Skin of body (tissue), 2 donors: ENCODE data around the gene SLF1. TPM values are rescaled to one million over a fixed set of nuclear protein-coding genes. Genes with fewer than 3 reads are reported as not detected.

ENCODE experiments used
- DNase-seq: peaks from one replicate; lab custom pipeline; 2025; lab: John Stamatoyannopoulos, UW
- total RNA-seq: library from RNA; depleted of rRNA; stranded (reverse); fragments of >200 nt; gene quantifications from one replicate; pipeline ENCODE4 v1.2.3, GENCODE V29; 2014

SLF1 gene
- total RNA-seq, 1 donor from 2014 or later, result 11.0 TPM

DNA sequence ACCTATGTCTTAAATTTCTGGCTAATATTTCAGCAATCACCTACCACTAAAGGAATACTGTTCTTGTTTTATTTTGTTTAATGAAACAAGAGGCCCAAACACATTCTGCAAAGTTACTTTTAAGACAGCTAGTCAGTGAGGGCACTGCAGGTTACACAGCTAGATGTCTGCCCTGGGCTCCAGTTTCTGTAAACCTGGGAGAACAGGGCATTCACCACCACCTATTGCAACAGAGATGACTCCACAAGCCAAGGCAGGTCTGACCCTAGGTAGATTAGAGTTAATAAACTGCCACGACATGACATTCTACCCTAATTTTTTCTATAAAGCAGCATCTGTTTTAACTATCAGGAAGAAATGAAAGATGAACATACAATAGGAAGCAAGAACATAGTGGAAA is 90.8 kb downstream of the SLF1 start:
- no peak for DNase-seq

DNA sequence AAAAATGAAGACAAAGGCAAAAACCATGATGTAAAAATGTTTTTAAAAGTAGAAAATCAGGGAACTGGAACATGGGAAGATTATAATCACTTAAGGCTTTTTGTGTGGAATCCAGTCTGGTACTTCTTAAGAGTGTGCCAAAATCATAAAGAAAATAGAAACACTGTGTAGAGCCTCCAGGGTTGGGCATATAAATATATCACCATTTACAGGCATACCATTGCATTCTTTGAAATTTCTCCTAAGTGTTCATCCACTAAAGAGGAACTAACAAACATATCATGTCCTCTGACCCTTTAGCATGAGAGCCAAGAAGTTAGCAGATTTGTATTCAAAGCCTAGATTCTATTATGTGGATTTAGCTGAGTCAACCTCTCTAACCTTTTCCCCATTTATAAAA is 93.3 kb downstream of the SLF1 start:
- no peak for DNase-seq

DNA sequence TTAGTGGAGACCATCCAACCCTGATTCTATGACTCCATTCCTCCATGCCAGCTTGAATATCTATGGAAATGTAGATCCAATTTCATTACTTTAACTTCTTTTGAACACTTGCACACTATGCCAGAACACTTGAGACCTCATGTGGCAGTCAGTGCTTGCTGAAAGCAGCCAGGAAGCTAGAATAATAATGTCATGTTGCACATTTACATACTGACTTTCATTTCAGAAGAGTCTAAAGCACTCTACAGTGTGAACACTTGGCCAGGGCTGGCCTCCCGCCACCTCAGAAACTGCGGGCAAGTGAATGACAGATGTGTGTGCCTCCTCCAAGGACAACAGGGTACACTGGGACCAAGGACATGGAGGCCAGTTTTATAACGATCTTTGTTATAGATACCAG is 97.3 kb downstream of the SLF1 start:
- no peak for DNase-seq

DNA sequence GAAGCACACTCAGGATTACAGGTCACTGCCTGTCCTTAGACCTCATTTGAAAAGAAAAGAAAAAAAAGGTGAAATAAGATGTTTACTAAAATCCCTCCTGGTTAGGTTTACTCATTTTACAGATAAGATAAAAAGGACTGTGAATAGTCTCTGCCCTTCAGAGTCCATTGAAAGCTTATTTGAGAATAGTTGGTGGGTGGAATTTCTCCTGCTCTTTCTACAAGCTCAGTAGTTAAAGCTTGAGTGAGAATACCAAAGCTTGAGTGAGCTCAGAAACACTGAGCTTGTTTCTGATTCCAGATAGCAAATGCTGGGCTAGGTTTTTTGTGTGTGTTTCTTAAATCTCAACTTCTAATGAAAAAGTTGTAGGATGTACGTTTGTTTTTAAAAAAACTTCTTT is 106.7 kb downstream of the SLF1 start:
- DNase-seq, result no peak

DNA sequence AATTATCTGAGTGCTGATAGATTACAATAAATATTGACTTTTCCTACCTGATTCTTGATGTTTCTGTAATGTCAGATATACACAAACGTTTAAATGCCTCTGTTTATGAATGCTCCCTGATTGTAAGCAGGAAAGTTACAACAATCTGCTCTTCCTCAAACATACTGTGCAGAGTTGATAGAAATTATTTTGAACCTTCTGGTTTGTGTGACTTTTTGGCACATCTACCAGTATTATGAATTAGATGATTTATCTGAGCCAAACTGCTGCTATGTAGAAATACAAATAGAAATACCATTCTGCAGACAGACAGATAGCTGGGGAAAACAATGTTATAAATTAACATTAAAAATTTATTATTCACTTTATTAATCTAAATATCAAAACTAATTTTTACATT is 113.0 kb downstream of the SLF1 start:
- no peak for DNase-seq

DNA sequence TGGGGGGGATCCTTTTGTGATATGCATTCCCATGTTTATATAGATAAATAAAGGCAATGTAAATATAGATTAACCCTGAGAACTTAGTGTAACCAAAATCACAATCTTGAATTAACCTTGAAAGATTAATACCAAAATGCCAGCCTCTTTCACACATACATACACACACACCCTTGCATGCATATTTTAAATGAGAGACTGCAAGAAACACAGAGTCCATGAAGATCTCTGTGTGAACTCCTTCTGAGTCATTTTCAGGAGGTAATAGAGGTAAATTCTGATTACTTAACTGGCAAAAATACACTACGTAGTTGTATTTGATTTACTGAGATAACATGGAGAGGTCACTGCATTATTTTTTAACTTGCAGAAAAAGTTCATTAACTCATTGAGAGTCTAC is 118.0 kb downstream of the SLF1 start:
- no peak for DNase-seq

DNA sequence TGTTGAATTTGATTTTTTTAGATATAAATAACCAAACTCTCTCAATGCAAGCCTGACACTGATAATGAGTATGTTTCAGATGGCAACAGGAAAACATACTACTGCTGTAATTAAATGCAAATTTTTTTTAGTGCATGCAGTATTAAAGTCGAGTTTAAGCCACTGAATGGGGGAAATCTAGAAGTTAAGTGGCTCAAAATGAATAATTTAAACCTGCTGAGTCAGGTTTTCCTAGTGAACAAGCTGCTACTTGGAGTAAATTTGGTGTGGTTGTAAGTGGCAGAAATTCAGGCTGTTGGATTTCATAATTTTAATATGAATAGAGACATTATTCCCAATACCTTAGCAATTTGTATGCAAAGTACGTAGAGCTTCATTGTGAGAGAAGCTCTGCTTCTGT is 121.8 kb downstream of the SLF1 start:
- no peak for DNase-seq

DNA sequence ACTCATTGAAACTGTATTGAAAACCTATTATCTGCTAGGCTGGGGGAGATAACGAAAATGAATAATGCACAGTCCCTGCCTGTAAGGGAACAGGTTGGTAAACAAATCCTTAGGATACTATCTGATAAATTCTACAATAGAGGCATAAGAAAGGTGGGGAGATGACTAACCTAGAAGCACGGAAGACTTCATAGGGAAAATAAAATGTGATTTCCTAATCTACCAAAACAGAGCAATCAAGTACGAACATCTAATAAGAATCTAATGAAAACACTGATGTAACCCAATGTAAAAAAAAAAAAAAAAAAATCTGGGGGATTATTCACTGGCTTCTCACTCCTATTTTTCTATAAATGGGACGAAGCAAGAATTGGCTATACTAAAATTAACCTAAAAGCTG is 124.4 kb downstream of the SLF1 start:
- no peak for DNase-seq

DNA sequence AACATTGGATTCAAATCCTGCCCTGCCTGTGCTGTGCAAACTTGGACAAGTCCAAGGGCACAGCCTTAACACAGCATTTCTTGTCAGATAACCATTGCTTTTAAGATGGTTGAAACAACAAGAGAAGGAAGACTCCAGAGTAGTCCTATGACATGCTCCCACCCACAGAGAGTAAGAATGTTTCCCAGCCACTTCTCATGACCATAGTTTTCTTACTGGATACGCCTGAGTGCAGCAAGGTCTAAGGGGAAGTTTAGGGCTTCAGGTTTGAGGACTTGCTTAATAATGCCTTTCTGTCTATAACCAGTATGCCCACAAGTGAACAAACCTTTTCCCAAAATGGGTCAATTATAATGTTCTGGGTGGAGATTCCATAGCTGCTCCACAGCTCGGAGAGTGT is 126.4 kb downstream of the SLF1 start:
- no peak for DNase-seq

DNA sequence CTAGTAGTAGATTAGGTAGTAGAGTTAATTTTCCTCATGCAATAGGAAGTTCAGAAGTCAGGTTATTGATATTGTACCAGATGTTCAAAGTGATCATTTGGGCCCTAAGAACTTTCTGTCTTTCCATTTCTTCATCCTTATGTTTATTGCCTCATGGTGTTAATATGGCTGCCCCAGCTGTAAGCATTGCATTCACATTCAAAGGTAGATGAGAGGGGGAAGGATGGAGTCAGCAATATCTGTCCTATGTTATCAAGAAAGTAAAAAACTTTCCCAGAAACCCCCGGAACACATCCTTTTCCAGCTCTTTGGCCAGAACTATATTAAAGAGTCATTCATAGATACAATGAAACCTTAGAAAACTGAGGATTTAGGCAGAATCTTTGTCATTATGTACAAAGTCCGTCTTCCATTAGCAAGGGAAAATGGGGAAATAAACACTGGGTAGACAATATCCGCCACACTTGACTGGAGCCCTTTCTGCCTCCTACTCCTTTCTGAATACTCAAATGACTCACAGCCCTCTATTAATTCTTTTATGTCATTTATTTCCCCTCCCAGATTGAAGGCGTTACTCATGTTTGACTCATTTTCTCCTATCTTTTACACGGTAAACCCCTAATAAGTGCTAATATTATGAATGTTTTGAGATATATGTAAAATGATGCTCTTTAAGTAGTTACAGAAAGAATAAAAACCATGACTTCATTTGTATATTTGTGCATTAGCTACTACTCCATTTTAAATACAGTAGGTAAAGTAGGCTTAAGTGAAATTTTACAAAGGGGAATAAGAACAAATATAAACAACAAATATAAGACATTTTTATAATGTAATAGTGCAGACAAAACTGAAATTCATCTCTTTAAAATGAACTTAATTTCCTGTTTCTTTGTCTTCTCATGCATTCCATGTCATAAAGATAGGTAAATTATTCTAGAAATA is 127.6 kb downstream of the SLF1 start:
- DNase-seq, result no peak

DNA sequence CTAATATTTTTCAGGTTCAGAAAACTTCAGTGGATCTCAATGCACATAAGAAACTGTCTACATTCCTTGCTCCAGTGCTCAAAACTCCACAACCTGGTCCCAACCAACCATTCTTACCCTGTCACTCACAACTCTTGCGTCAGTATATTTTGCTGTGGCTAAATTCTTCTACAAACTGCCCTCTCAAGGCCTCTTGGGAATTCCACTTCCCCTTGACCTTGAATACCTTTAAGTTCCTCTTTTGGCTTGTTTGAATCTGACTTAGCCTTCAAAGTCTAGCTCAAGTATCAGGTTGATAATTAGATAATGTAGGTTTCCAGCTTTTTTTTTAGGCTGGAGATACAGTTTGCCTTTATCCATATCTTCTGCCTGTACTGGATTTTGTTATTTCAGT is 128.3 kb downstream of the SLF1 start:
- no peak for DNase-seq

Other genes starting within 250 kb of the SLF1 start
- gene KIAA0825, start 65 bp upstream of the SLF1 start, total RNA-seq, result 13.4 TPM